ACC112 (cell line): Measurements from ENCODE around the gene SOX9.
"Not testable (repeated sequence)": the region's sequence is repeated elsewhere in the genome, so short reads cannot be mapped to it uniquely, and the experiment has no call there.

Experiments
- H2AFZ ChIP-seq: fragments of 200-600 bp; sonication (generic); one replicate; pipeline ENCODE4 v1.6.0; 2017; ENCODE audit warnings: antibody characterized with exemption, low read length; ENCODE audit not compliant: unreplicated experiment
- H3K27ac ChIP-seq: fragments of 200-600 bp; sonication (generic); 2 replicates; pipeline ENCODE4 v1.5.1; 2014; ENCODE audit warnings: low read depth, mild to moderate bottlenecking, antibody characterized with exemption, low read length, moderate library complexity
- H3K27me3 ChIP-seq: fragments of 200-600 bp; sonication (generic); 2 replicates; pipeline ENCODE4 v1.6.1; 2014; ENCODE audit warnings: mild to moderate bottlenecking, antibody characterized with exemption, low read length, moderate library complexity, mixed read lengths; ENCODE audit not compliant: insufficient read depth
- H3K36me3 ChIP-seq: fragments of 200-600 bp; sonication (generic); 2 replicates; pipeline ENCODE4 v1.6.1; 2016; ENCODE audit warnings: mild to moderate bottlenecking, antibody characterized with exemption, low read length, moderate library complexity, mixed read lengths; ENCODE audit not compliant: insufficient read depth
- H3K4me1 ChIP-seq: fragments of 200-600 bp; sonication (generic); one replicate; pipeline ENCODE4 v1.6.1; 2016; ENCODE audit warnings: low read length, mixed read lengths; ENCODE audit not compliant: insufficient read depth, unreplicated experiment, control insufficient read depth
- H3K4me3 ChIP-seq: fragments of 200-600 bp; sonication (generic); 2 replicates; pipeline ENCODE4 v1.5.1; 2014; ENCODE audit warnings: mild to moderate bottlenecking, low read depth, low read length
- H3K79me2 ChIP-seq: fragments of 200-600 bp; sonication (generic); one replicate; pipeline ENCODE4 v1.6.0; 2016; ENCODE audit warnings: low read length; ENCODE audit not compliant: control insufficient read depth, unreplicated experiment, insufficient read depth

SOX9 gene

DNA sequence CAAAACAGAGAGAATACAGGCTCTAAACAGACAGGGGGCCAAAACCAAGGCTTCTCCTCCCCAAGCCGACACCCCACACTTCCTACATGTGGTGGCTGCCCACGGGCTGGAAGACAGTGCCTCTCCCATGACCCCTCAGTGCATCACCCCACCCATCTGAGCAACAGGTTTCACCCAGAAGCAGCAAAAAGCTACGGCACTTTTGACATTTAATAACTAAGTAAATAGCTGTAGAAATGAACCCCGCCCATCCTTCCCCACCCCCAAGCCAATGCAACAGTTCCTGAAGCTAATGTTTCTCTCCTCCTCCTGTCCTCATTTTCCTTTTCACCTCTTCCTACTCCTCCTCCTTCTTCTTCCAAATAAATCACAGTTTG, 9.9 kb upstream of the SOX9 start:
- no peaks in the 10 kb centered on the region for H3K4me1 ChIP-seq
- H3K27me3 ChIP-seq, result peaks cover 38% of the 10 kb centered on the region
- H3K27ac ChIP-seq, result no peak overlapping the region
- H3K4me3 ChIP-seq, result no peak overlapping the region
- H2AFZ ChIP-seq, result no peak overlapping the region
- H3K79me2 ChIP-seq, result no peaks in the 10 kb centered on the region
- no peaks in the 10 kb centered on the region for H3K36me3 ChIP-seq

DNA sequence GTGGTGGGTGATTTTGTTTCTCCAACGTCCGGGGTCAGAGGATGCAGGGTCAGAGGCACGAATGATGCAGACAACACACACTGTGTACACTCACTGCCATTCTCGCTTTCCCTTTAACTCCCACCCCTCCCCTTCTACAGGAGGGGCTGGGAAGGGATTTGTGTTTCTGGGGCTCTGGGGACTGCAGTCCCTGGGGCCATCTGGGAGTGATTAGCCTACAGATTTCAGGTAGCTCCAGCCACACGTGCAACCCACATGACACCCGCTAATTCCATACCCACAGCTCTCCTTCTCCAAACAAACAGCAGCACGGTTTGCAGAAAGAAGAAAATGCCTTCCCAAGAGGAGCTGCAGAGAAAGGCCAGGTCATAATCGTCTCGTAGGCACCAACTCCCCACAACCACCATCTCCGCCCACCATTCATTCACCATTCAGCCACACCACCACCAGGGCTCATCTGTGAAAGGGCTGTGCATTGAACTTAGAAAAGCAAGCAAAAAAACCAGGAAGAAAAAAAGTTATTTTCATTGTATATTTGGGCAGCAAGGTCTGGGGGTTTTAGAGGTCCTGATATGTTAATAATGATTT, 9.4 kb upstream of the SOX9 start:
- H2AFZ ChIP-seq, result no peak overlapping the region
- H3K36me3 ChIP-seq, result no peaks in the 10 kb centered on the region
- H3K4me1 ChIP-seq, result no peaks in the 10 kb centered on the region
- no peak overlapping the region for H3K27ac ChIP-seq
- H3K4me3 ChIP-seq, result no peak overlapping the region
- peaks cover 38% of the 10 kb centered on the region for H3K27me3 ChIP-seq
- H3K79me2 ChIP-seq, result no peaks in the 10 kb centered on the region

DNA sequence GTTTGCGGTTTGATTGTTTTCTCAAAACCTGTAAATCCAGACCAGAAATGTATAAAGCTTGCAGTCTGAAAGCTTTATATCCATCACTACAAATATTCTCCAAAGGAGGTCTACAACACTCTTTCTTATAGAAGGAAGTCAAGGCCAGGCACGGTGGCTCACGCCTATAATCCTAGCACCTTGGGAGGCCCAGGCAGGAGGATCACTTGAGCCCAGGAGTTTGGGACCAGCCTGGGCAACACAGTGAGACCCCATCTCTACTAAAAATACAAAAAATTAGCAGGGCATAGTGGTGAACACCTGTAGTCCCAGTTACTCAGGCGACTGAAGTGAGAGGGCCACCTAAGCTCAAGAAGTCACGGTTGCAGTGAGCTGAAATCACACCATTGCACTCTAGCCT, 8.9 kb upstream of the SOX9 start:
- not testable (repeated sequence) for H2AFZ ChIP-seq, H3K79me2 ChIP-seq
- H3K27me3 ChIP-seq, result peaks cover 41% of the 10 kb centered on the region

DNA sequence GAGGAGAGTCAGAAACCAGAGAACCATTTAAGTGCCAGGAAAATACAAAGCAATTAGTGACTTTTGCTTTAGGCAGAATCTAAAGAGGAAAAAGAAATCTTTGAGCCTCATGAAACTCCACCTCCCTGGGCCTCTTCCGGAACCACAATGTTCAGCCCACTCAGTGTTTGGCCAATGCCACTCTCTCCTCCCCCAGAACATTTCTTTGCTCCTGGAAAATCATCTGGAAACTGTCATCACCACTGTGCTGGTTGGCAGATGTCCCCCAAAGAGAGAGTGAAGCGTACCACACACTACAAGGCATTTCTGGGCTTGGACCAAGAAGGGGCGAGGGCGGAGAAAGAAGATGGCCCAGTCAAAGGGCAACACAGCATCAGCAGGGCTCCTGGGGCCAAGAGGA, 7.1 kb upstream of the SOX9 start:
- H3K4me3 ChIP-seq, result no peak overlapping the region
- no peak overlapping the region for H2AFZ ChIP-seq
- no peaks in the 10 kb centered on the region for H3K36me3 ChIP-seq
- no peak overlapping the region for H3K27ac ChIP-seq
- peaks cover 44% of the 10 kb centered on the region for H3K27me3 ChIP-seq
- peaks cover 12% of the 10 kb centered on the region for H3K4me1 ChIP-seq
- no peaks in the 10 kb centered on the region for H3K79me2 ChIP-seq

More for the DNA sequence above, 8.9 kb upstream of the SOX9 start:
- not testable (repeated sequence) for H3K36me3 ChIP-seq, H3K4me3 ChIP-seq, H3K4me1 ChIP-seq, H3K27ac ChIP-seq

DNA sequence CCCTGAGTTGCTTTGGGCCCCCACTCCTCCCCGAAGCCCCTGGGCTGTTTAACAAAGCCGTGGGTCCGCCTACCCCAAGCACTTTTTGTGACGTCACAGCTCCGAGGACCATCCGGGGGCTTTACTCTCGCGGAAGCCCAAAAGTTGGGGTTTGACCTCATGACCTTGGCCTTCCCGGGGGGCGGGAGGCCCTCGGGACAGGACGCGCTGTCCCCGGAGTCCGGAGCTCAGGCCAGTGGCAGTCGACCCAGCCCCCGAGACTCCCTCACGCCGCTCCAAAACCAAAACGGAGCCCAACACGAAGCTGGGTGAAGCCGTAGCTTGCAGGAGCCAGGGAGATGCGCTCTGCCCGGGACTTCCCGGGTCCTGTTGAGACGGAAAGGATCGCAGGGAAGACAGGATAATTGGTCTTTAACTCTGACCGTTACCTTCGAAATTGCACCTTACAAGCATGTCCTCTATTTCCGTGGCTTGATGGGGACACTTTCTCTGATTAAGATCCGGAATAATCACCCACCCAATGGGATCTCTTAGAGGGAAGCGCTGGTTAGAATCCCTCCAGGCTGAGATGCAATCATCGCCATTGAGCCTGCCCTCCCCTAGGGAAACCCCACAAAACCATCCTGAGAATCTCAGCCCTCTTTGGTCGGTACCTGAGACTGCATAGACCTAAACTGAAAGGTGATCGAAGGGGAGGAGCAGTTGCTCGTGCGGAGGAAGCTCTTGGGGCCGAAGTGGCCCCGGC, 4.9 kb upstream of the SOX9 start:
- no peak overlapping the region for H3K4me3 ChIP-seq
- H3K79me2 ChIP-seq, result no peaks in the 10 kb centered on the region
- no peak overlapping the region for H3K27ac ChIP-seq
- H3K36me3 ChIP-seq, result no peaks in the 10 kb centered on the region
- peaks cover 12% of the 10 kb centered on the region for H3K4me1 ChIP-seq
- no peak overlapping the region for H2AFZ ChIP-seq
- peaks cover 46% of the 10 kb centered on the region for H3K27me3 ChIP-seq

DNA sequence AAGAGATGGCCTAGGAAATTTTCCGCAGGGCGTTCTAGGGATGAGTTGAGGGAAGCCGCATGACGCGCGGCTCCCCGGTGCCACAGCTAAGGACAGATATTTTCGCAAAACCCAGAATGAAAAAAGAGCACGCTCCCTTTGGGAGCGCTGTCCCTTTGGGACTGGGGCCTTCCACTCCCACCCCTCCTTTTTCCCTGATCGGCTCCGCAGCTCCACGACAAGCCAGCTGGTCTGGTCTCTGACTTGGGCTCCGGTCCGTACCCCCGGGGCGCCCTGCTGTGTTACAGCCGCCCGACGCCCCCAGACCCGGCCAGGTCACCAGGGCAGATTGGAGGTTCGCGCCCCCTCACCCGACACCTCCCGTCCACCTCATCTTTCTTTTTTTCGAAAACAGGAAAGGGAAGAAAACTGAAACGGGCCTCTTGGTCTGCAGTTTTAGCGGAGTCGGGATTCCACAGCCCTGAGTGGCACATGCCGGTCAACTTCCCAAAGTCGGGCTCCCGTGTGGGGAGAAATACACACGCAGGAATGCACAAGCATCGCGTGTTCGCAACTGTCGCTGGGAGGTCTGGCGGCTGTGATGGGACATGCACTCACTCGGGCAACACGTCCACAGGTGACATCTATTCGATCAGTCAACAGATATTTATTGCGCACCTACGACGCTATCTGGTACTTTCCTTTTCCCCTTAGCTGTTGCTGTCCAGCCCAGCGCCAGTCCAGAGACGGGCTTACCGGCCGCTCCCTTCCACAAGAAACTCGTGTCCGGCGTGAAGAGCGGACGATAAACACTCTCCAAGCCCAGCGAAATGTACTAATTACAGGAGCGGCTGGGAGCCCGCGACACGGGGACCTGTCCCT, 3.9 kb upstream of the SOX9 start:
- Histone ChIP-seq H3K36me3 (no peaks in the 10 kb centered on the region), H3K27ac (no peak overlapping the region), H3K4me1 (peaks cover 12% of the 10 kb centered on the region), H3K27me3 (peaks cover 46% of the 10 kb centered on the region), H3K4me3 (peak overlapping the region; percentile 71), H3K79me2 (no peaks in the 10 kb centered on the region), H2AFZ (no peak overlapping the region)

DNA sequence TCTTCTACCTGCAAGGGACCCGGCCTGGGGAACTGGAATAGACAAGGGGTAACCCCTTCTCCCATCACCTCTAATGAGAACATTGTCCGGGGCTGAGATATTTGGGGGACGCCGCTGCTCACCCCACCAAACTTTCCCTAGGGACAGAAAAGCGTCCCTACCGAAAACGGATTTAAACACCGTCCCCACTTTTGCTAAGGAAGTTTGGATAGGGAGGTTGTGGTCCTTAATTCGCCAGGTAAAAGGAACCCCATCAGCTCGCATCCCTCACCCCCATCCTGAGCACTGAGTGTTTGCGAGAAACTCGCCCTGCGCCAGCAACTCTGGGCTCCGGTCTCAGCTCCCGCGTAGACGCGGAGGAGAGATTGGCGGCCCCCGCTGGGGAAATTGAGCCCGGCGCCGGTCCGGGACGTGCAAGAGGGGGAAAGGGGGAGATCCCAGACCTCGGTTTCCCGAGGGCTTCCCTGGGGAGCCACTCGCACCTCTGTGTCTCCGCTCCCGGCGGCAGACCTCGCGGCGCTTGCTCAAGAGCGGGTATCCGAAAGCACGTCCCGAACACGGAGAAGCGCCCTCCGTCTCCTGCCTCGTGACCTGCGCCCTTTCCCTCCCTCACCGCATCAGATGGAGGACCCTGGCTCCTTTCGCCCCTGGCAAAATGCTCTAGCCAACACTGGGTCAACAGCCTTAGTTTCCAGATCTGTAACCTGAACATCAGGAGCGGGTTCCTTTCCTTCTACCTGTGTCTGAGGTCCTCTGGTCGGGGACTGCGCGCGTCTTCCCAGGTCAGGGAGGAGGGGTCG, 3.1 kb upstream of the SOX9 start:
- Histone ChIP-seq H3K27ac (no peak overlapping the region), H3K27me3 (peaks cover 46% of the 10 kb centered on the region), H3K36me3 (no peaks in the 10 kb centered on the region), H3K4me3 (peak overlapping the region; percentile 71), H2AFZ (no peak overlapping the region), H3K4me1 (peaks cover 12% of the 10 kb centered on the region), H3K79me2 (no peaks in the 10 kb centered on the region)

DNA sequence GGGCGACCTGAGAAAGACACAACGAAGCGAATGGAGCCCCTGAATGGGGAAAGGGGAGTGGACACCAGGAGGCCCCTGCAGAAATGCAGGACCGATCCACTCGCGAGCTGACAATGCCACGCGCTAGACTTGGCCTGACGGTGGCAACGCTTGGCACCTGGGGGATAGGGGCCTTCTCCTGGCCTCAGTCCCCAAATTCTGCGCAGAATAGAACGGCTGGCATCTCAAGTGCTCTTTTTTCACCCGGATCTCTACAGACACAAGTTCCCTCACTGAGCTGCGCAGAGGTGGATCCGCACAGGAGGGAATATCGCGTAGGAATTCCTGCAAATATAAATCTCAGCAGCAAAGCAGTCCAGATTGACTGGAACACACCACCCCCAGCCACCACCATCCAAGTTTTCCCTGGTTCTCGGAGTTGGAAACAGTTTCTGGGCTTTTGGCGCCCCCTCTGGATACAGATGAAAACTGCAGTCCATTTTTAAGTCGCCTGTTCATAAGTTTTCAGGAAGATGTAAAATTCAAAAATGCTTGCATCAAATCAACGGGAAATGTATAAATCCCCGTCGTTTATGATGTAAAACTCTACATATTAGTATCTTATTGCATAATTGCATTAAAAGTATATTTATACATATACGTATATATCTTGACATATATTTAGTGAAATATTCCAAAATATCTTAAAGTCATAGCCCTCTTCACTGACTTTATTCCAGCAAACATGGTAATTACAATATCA, 2.3 kb upstream of the SOX9 start:
- Histone ChIP-seq H3K4me3 (peak overlapping the region; percentile 71), H3K27me3 (peaks cover 46% of the 10 kb centered on the region)

DNA sequence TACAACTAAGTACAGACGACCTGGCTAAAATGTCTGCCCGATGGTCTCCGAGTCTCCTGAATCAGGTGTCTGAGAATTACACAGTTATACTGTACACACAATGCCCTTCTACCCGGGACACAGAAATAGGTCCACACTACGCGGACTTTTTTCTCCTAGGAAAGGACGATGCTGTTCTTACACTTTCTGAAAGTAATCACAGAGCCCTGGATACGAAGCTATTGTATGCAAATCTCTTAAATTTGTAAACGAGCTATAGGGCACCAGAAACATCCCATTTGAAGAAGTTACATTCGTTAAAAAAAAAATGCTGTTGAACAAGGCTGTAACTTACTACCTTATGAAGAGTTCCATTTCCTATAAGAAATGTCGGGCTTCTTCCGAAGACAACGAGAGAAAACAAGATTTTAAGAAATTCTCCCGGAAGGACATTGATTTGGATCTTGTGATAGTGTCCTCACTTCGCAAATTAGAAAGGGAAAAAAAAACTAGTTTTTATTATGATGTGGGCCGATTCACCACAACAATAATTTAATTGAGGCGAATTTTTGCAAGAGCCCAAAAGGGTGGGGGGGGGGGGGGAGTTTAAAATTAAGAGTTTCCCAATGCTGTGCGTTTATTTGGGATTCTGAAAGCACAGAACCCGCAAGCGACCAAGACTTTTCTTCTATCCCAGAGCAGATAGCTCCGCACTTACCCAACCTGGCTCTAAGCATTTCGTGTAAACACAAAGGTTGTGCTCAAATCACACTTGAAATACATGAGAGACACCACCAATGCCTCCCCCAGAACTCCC, 1.5 kb upstream of the SOX9 start:
- Histone ChIP-seq H3K79me2 (no peaks in the 10 kb centered on the region), H3K27me3 (peaks cover 46% of the 10 kb centered on the region), H3K4me3 (peak overlapping the region; percentile 73; the same call in 1 of the 2 replicates), H3K36me3 (no peaks in the 10 kb centered on the region), H3K27ac (no peak overlapping the region), H3K4me1 (peaks cover 12% of the 10 kb centered on the region), H2AFZ (no peak overlapping the region)

More for the DNA sequence above, 2.3 kb upstream of the SOX9 start:
- no peaks in the 10 kb centered on the region for H3K36me3 ChIP-seq
- H3K4me1 ChIP-seq, result peaks cover 12% of the 10 kb centered on the region
- no peaks in the 10 kb centered on the region for H3K79me2 ChIP-seq
- no peak overlapping the region for H2AFZ ChIP-seq
- H3K27ac ChIP-seq, result no peak overlapping the region
